Psoas muscle (tissue), 8 donors: ENCODE data around the gene HIRIP3. TPM values are rescaled to one million over a fixed set of nuclear protein-coding genes. Genes with fewer than 3 reads are reported as not detected.
"Not testable (repeated sequence)": the region's sequence is repeated elsewhere in the genome, so short reads cannot be mapped to it uniquely, and the experiment has no call there.

Experiments
- ATAC-seq, 4 donors: fragments of 200-7000 bp; cut with Tn5 transposase; one replicate each; pipeline ENCODE4 v1.9.1; 2020; ENCODE audit warnings: moderate library complexity in 3 of 4, mild to moderate bottlenecking in 2 of 4
- DNase-seq, 2 donors: peaks; one replicate each; pipeline ENCODE4 v3.0.0-alpha.2; 2020
- H3K27ac ChIP-seq: fragments of 200-600 bp; one replicate; pipeline ENCODE4 v1.8.0; 2022
- H3K27me3 ChIP-seq, 3 donors: fragments of 200-600 bp in 1 of 3; one replicate each; pipeline versions ENCODE4 v1.6.1 to v1.8.0; 2013 to 2022; ENCODE audit warnings: low read length in 2 of 3, mild to moderate bottlenecking in 2 of 3, moderate library complexity in 1 of 3; ENCODE audit not compliant: insufficient read depth in 3 of 3
- H3K36me3 ChIP-seq, 2 donors: fragments of 200-600 bp in 1 of 2; one replicate each; pipeline versions ENCODE4 v1.6.1 to v1.8.0; 2013 to 2022; ENCODE audit warnings: low read depth in 1 of 2, mild to moderate bottlenecking in 1 of 2, moderate library complexity in 1 of 2; ENCODE audit not compliant: insufficient read depth in 1 of 2
- H3K4me1 ChIP-seq: fragments of 200-600 bp; one replicate; pipeline ENCODE4 v1.8.0; 2022
- H3K4me3 ChIP-seq: fragments of 200-600 bp; one replicate; pipeline ENCODE4 v1.8.0; 2022; ENCODE audit warnings: mild to moderate bottlenecking
- H3K9me3 ChIP-seq: fragments of 200-600 bp; one replicate; pipeline ENCODE4 v1.8.0; 2022
- WGBS, 3 donors: extraction: QIAGEN DNeasy Blood & Tissue Kit; methylation state at CpG; one replicate each; pipeline versions ENCODE4 v1.1.6 to v1.1.7; 2013; 5-methylcytosine and 5-hydroxymethylcytosine counted together
- intact Hi-C, 2 donors: fragments of 100-400 bp; cut with DNase I; formaldehyde crosslinking; loops; one replicate each; pipeline versions ENCODE4 v1.11.0 to v1.14.2; 2022
- polyA plus RNA-seq, 3 donors: library from polyadenylated mRNA; stranded (reverse); fragments of 200-250 nt; gene quantifications; one replicate each; pipeline ENCODE4 v1.2.3, GENCODE V29; 2013
- total RNA-seq, 4 donors: library from RNA; stranded (reverse); fragmentation: NEBNext Ultra II Directional in 2 of 4; extraction: Animal tissue kit (Norgen Biotek cat#: 25700) in 2 of 4; gene quantifications; one replicate each; pipeline versions ENCODE4 v1.2.1 to v1.2.4, GENCODE V29; 2021 to 2023
- TF ChIP-seq, protein P1 (sequence below): fragments of 200-600 bp; IDR thresholded peaks from one replicate; pipeline ENCODE4 v1.8.0; 2022; ENCODE audit warnings: antibody characterized with exemption
- donor health status: healthy with polysubstance abuse.
- donor health status: DM: no; HTN: no; CAD: no; lungs with moderate emphysema.
- donor health status: Bipolar disorder and iron deficiency.
- donor health status: healthy.
- donor health status: DM: yes; HTN: yes; CAD: no.
- donor health status: DM: no; HTN: no; CAD: no.
- donor health status: DM: no; HTN: no; CAD: no.
- donor health status: DM: yes; HTN: yes; CAD: no.

HIRIP3 gene
- total and polyA plus RNA-seq, 7 donors: 18.5 to 62.5 (median 21.6) TPM

DNA sequence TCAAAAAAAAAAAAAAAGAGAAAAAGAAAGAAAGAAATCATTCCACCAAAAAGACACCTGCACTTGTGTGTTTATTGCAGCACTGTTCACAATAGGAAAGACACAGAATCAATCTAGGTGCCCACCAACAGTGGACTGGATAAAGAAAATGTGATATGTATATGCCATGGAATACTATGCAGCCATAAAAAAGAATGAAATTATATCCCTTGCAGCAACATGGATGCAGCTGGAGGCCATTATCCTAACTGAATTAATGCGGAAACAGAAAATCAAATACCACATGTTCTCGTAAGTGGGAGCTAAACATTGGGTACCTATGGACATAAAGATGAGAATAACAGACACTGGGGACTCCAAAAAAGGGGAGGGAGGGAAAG is 21.9 kb upstream of the HIRIP3 start:
- H3K27me3 ChIP-seq: peaks cover 0 to 20% (median 0%) of the 10 kb centered on the region in 3 donors
- H3K4me1 ChIP-seq: no peaks in the 10 kb centered on the region
- H3K36me3 ChIP-seq: no peaks in the 10 kb centered on the region
- intact Hi-C loops: no loop called here
- no peaks in the 10 kb centered on the region for H3K9me3 ChIP-seq
- ATAC-seq (no peak), DNase-seq (no peak)
- TF ChIP-seq, protein P1, sequence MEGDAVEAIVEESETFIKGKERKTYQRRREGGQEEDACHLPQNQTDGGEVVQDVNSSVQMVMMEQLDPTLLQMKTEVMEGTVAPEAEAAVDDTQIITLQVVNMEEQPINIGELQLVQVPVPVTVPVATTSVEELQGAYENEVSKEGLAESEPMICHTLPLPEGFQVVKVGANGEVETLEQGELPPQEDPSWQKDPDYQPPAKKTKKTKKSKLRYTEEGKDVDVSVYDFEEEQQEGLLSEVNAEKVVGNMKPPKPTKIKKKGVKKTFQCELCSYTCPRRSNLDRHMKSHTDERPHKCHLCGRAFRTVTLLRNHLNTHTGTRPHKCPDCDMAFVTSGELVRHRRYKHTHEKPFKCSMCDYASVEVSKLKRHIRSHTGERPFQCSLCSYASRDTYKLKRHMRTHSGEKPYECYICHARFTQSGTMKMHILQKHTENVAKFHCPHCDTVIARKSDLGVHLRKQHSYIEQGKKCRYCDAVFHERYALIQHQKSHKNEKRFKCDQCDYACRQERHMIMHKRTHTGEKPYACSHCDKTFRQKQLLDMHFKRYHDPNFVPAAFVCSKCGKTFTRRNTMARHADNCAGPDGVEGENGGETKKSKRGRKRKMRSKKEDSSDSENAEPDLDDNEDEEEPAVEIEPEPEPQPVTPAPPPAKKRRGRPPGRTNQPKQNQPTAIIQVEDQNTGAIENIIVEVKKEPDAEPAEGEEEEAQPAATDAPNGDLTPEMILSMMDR: no peak
- H3K4me3 ChIP-seq: no peak overlapping the region
- H3K27ac ChIP-seq: no peak overlapping the region
- 91 to 98% (median 94%) methylated on average over 2 of the region's 2 CpGs for WGBS, 3 donors

- H3K36me3 ChIP-seq: no peaks in the 10 kb centered on the region
- TF ChIP-seq, protein P1: no peak
- ATAC-seq (no peak), DNase-seq (no peak)
- WGBS, 3 donors: 62 to 69% (median 69%) methylated on average over 8 of the region's 8 CpGs
- no peak overlapping the region for H3K27ac ChIP-seq
- H3K9me3 ChIP-seq: no peaks in the 10 kb centered on the region
- H3K27me3 ChIP-seq: peaks cover 0 to 26% (median 5%) of the 10 kb centered on the region in 3 donors
- intact Hi-C loops: no loop called here
- H3K4me1 ChIP-seq: no peaks in the 10 kb centered on the region
- H3K4me3 ChIP-seq: no peak overlapping the region
These were observed 21.3 kb upstream of the HIRIP3 start for GRCh38 chr16:30016555-30017276.

DNA sequence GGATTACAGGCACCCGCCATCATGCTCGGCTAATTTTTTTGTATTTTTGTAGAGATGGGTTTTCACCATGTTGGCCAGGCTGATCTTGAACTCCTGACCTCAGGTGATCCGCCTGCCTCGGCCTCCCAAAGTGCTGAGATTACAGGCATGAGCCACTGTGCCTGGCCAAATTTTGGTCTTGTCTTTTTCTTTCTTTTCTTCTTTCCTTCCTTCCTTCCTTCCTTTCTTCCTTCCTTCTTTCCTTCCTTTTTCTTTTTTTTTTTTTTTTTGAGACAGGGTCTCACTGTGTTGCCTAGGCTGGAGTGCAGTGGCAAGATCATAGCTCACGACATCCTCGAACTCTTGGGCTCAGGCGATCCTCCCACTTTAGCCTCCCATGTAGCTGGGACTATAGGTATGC is 20.0 kb upstream of the HIRIP3 start:
- H3K36me3 ChIP-seq, ATAC-seq, intact Hi-C loops: not testable (repeated sequence)

DNA sequence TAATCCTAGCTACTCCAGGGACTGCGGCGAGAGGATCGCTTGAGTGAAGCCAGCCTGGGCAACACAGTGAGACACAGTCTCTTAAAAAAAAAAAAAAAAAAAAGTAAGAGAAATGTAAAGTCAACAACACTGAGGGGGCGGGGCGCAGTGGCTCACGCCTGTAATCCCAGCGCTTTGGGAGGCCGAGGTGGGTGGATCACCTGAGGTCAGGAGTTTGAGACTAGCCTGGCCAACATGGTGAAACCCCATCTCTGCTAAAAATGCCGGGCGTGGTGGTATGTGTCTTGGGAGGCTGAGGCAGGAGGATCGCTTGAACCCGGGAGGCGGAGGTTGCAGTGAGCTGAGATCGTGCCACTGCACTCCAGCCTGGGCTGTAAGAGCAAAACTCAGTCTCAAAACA is 17.2 kb upstream of the HIRIP3 start:
- H3K4me1 ChIP-seq, H3K27ac ChIP-seq, ATAC-seq, H3K4me3 ChIP-seq, DNase-seq, H3K9me3 ChIP-seq, H3K36me3 ChIP-seq, intact Hi-C loops: not testable (repeated sequence)
- WGBS, 3 donors: 80 to 83% (median 80%) methylated on average over 14 of the region's 14 CpGs
- peaks cover 0 to 45% (median 17%) of the 10 kb centered on the region in 3 donors for H3K27me3 ChIP-seq

More for the DNA sequence above, 20.0 kb upstream of the HIRIP3 start:
- not testable (repeated sequence) for H3K4me3 ChIP-seq, DNase-seq, H3K27ac ChIP-seq, H3K9me3 ChIP-seq, H3K4me1 ChIP-seq
- H3K27me3 ChIP-seq: peaks cover 0 to 30% (median 12%) of the 10 kb centered on the region in 3 donors
- WGBS, 3 donors: 78 to 90% (median 87%) methylated on average over 7 of the region's 7 CpGs

- ATAC-seq: no peak
- Histone ChIP-seq H3K4me3 (peak overlapping the region; percentile 52), H3K27ac (no peak overlapping the region), H3K27me3 (peaks cover 0 to 45% (median 17%) of the 10 kb centered on the region in 3 donors), H3K4me1 (no peaks in the 10 kb centered on the region), H3K36me3 (no peaks in the 10 kb centered on the region), H3K9me3 (no peaks in the 10 kb centered on the region)
- WGBS, 3 donors: 17 to 21% (median 19%) methylated on average over 27 to 31 of the region's 31 CpGs
- DNase-seq: no peak
- TF ChIP-seq, protein P1: no peak
- intact Hi-C loops: no loop called here
These were observed 16.5 kb upstream of the HIRIP3 start for GRCh38 chr16:30011714-30012504.
